ENCODE data around the gene LSM11. TPM values are rescaled to one million over a fixed set of nuclear protein-coding genes. Genes with fewer than 3 reads are reported as not detected.
A peak's percentile ranks its signal among the peaks of the same experiment; 100 is the strongest.

The LSM11 gene
- total RNA-seq, 1 experiment from 2014 or later = 1.6 TPM

GRCh38 chr5:157778121-157778805, 34.8 kb downstream of the LSM11 start:
- BruUV-seq (replicated peaks) = no TSS peak
- Histone ChIP-seq H3K4me3 (ENCODE audit: low read depth in 2 of 2, low read length in 2 of 2) (no peak overlapping the region), H3K27me3 (ENCODE audit: control insufficient read depth, insufficient read depth, low read length) (no peaks in the 10 kb centered on the region), H3K27ac (ENCODE audit: low read length) (no peak overlapping the region), H3K36me3 (ENCODE audit: control insufficient read depth, insufficient read depth, low read length) (no peaks in the 10 kb centered on the region), H3K4me1 (ENCODE audit: control insufficient read depth, insufficient read depth, low read length) (no peaks in the 10 kb centered on the region), H3K9me3 (ENCODE audit: control insufficient read depth, insufficient read depth, low read depth, low read length) (no peaks in the 10 kb centered on the region)
- intact Hi-C loops (cut with micrococcal nuclease; ENCODE audit: unreplicated experiment) = no loop called here
- DNase-seq (ENCODE audit: low read depth, low spot score) = no peak
- ATAC-seq = no peak
- TF ChIP-seq POLR2AphosphoS5 (IDR thresholded peaks at IDR 0.05; ENCODE audit: low read depth, low read length) (no peak), REST (IDR thresholded peaks at IDR 0.05; ENCODE audit: insufficient read depth in 1 of 2, low read depth in 2 of 2, low read length in 1 of 2) (no peak), CTCF (IDR thresholded peaks at IDR 0.05) (no peak), TCF7L2 (IDR thresholded peaks at IDR 0.05; ENCODE audit: low read depth, low read length) (peak; percentile 33; the same call in 1 of the 2 replicates), SIN3A (IDR thresholded peaks at IDR 0.05; ENCODE audit: borderline replicate concordance, insufficient read depth, low read depth, low read length) (no peak)
- CTCF ChIA-PET = no interaction called here
- POLR2A ChIA-PET = no interaction called here
- in situ Hi-C loops (cut with HindIII; ENCODE audit: low pct_unique_long_range_greater_than_20kb, low sequenced_read_pairs) = no loop called here

GRCh38 chr5:157779221-157779620, 35.7 kb downstream of the LSM11 start:
- intact Hi-C loops (cut with micrococcal nuclease; ENCODE audit: unreplicated experiment) (no loop called here), in situ Hi-C loops (cut with HindIII; ENCODE audit: low pct_unique_long_range_greater_than_20kb, low sequenced_read_pairs) (no loop called here)
- BruUV-seq (replicated peaks) = no TSS peak
- DNase-seq (ENCODE audit: low read depth, low spot score) = no peak
- ChIA-PET CTCF (no interaction called here), POLR2A (no interaction called here)
- Histone ChIP-seq H3K4me1 (ENCODE audit: control insufficient read depth, insufficient read depth, low read length) (no peaks in the 10 kb centered on the region), H3K36me3 (ENCODE audit: control insufficient read depth, insufficient read depth, low read length) (no peaks in the 10 kb centered on the region), H3K9me3 (ENCODE audit: control insufficient read depth, insufficient read depth, low read depth, low read length) (no peaks in the 10 kb centered on the region), H3K27ac (ENCODE audit: low read length) (no peak overlapping the region), H3K4me3 (ENCODE audit: low read depth in 2 of 2, low read length in 2 of 2) (no peak overlapping the region), H3K27me3 (ENCODE audit: control insufficient read depth, insufficient read depth, low read length) (no peaks in the 10 kb centered on the region)
- TF ChIP-seq REST (IDR thresholded peaks at IDR 0.05; ENCODE audit: insufficient read depth in 1 of 2, low read depth in 2 of 2, low read length in 1 of 2) (no peak), TCF7L2 (IDR thresholded peaks at IDR 0.05; ENCODE audit: low read depth, low read length) (no peak), CTCF (IDR thresholded peaks at IDR 0.05) (no peak), SIN3A (IDR thresholded peaks at IDR 0.05; ENCODE audit: borderline replicate concordance, insufficient read depth, low read depth, low read length) (no peak), POLR2AphosphoS5 (IDR thresholded peaks at IDR 0.05; ENCODE audit: low read depth, low read length) (no peak)
- no peak for ATAC-seq

All from Panc1 (cell line).